ENCODE data around the gene KIRREL3.
"Not testable (repeated sequence)": the region's sequence is repeated elsewhere in the genome, so short reads cannot be mapped to it uniquely, and the experiment has no call there.

KIRREL3 gene

GRCh38 chr11:126396965-126397364, 603.6 kb downstream of the KIRREL3 start:
- no peak overlapping the region for H3K4me3 Mint-ChIP-seq
- H3K9me3 Mint-ChIP-seq = no peaks in the 10 kb centered on the region
- peaks cover 3% of the 10 kb centered on the region for H3K4me1 Mint-ChIP-seq
- DNase-seq = no peak
- H3K27ac Mint-ChIP-seq = no peak overlapping the region
- CTCF ChIA-PET = no interaction called here
- H3K27me3 Mint-ChIP-seq = peaks cover 4% of the 10 kb centered on the region
- H3K36me3 Mint-ChIP-seq = no peaks in the 10 kb centered on the region

GRCh38 chr11:126396266-126396665, 604.3 kb downstream of the KIRREL3 start:
- H3K4me1 Mint-ChIP-seq, H3K4me3 Mint-ChIP-seq, H3K27ac Mint-ChIP-seq, H3K27me3 Mint-ChIP-seq, H3K36me3 Mint-ChIP-seq, DNase-seq, H3K9me3 Mint-ChIP-seq, CTCF ChIA-PET: not testable (repeated sequence)

GRCh38 chr11:126395784-126396183, 604.8 kb downstream of the KIRREL3 start:
- H3K4me3 Mint-ChIP-seq, CTCF ChIA-PET, DNase-seq, H3K27ac Mint-ChIP-seq, H3K36me3 Mint-ChIP-seq, H3K27me3 Mint-ChIP-seq, H3K9me3 Mint-ChIP-seq, H3K4me1 Mint-ChIP-seq: not testable (repeated sequence)

- H3K4me3 Mint-ChIP-seq, H3K4me1 Mint-ChIP-seq, CTCF ChIA-PET, DNase-seq, H3K36me3 Mint-ChIP-seq, H3K9me3 Mint-ChIP-seq, H3K27me3 Mint-ChIP-seq, H3K27ac Mint-ChIP-seq: not testable (repeated sequence)
Measured at GRCh38 chr11:126394634-126395072, 605.9 kb downstream of the KIRREL3 start.

GRCh38 chr11:126394036-126394435, 606.5 kb downstream of the KIRREL3 start:
- H3K36me3 Mint-ChIP-seq = no peaks in the 10 kb centered on the region
- H3K27ac Mint-ChIP-seq = no peak overlapping the region
- CTCF ChIA-PET = no interaction called here
- DNase-seq = no peak
- no peak overlapping the region for H3K4me3 Mint-ChIP-seq
- no peaks in the 10 kb centered on the region for H3K9me3 Mint-ChIP-seq
- H3K27me3 Mint-ChIP-seq = no peaks in the 10 kb centered on the region
- peaks cover 3% of the 10 kb centered on the region for H3K4me1 Mint-ChIP-seq

GRCh38 chr11:126393143-126393542, 607.4 kb downstream of the KIRREL3 start:
- no peaks in the 10 kb centered on the region for H3K36me3 Mint-ChIP-seq
- H3K4me3 Mint-ChIP-seq = no peak overlapping the region
- DNase-seq = no peak
- peaks cover 3% of the 10 kb centered on the region for H3K4me1 Mint-ChIP-seq
- H3K27me3 Mint-ChIP-seq = no peaks in the 10 kb centered on the region
- no peaks in the 10 kb centered on the region for H3K9me3 Mint-ChIP-seq
- H3K27ac Mint-ChIP-seq = no peak overlapping the region
- CTCF ChIA-PET = no interaction called here

- Mint-ChIP-seq H3K4me1 (peaks cover 3% of the 10 kb centered on the region), H3K36me3 (no peaks in the 10 kb centered on the region), H3K9me3 (no peaks in the 10 kb centered on the region), H3K27ac (no peak overlapping the region), H3K4me3 (no peak overlapping the region), H3K27me3 (no peaks in the 10 kb centered on the region)
- CTCF ChIA-PET = interaction anchor here (0.6 to 1.0 kb wide), 4 partner anchors 13 to 88 kb away, joined by 3 to 5 read pairs (median 3); no protein-coding TSS in a partner anchor
- no peak for DNase-seq
Measured at GRCh38 chr11:126392633-126393013, 607.9 kb downstream of the KIRREL3 start.

- Mint-ChIP-seq H3K36me3 (no peaks in the 10 kb centered on the region), H3K27me3 (no peaks in the 10 kb centered on the region), H3K4me3 (no peak overlapping the region), H3K27ac (no peak overlapping the region), H3K9me3 (no peaks in the 10 kb centered on the region), H3K4me1 (peaks cover 3% of the 10 kb centered on the region)
- DNase-seq = no peak
- CTCF ChIA-PET = interaction anchor here (0.6 to 1.0 kb wide), 4 partner anchors 14 to 89 kb away, joined by 3 to 5 read pairs (median 3); no protein-coding TSS in a partner anchor
Measured at GRCh38 chr11:126391970-126392632, 608.5 kb downstream of the KIRREL3 start.

GRCh38 chr11:126391286-126391954, 609.1 kb downstream of the KIRREL3 start:
- H3K27ac Mint-ChIP-seq = no peak overlapping the region
- no peaks in the 10 kb centered on the region for H3K9me3 Mint-ChIP-seq
- H3K4me3 Mint-ChIP-seq = no peak overlapping the region
- H3K36me3 Mint-ChIP-seq = no peaks in the 10 kb centered on the region
- no peak for DNase-seq
- no peaks in the 10 kb centered on the region for H3K27me3 Mint-ChIP-seq
- H3K4me1 Mint-ChIP-seq = peaks cover 3% of the 10 kb centered on the region
- CTCF ChIA-PET = no interaction called here

- CTCF ChIA-PET = no interaction called here
- no peak for DNase-seq
- Mint-ChIP-seq H3K9me3 (no peaks in the 10 kb centered on the region), H3K27ac (no peak overlapping the region), H3K36me3 (no peaks in the 10 kb centered on the region), H3K4me3 (no peak overlapping the region), H3K27me3 (no peaks in the 10 kb centered on the region), H3K4me1 (peaks cover 3% of the 10 kb centered on the region)
Measured at GRCh38 chr11:126390272-126390867, 610.2 kb downstream of the KIRREL3 start.

- CTCF ChIA-PET = no interaction called here
- DNase-seq = no peak
- no peaks in the 10 kb centered on the region for H3K36me3 Mint-ChIP-seq
- no peak overlapping the region for H3K4me3 Mint-ChIP-seq
- no peaks in the 10 kb centered on the region for H3K9me3 Mint-ChIP-seq
- H3K27ac Mint-ChIP-seq = no peak overlapping the region
- H3K4me1 Mint-ChIP-seq = peaks cover 3% of the 10 kb centered on the region
- no peaks in the 10 kb centered on the region for H3K27me3 Mint-ChIP-seq
Measured at GRCh38 chr11:126387857-126388256, 612.7 kb downstream of the KIRREL3 start.

- H3K9me3 Mint-ChIP-seq, H3K27ac Mint-ChIP-seq, DNase-seq, H3K4me3 Mint-ChIP-seq, H3K27me3 Mint-ChIP-seq, H3K36me3 Mint-ChIP-seq, H3K4me1 Mint-ChIP-seq, CTCF ChIA-PET: not testable (repeated sequence)
Measured at GRCh38 chr11:126386729-126387071, 613.9 kb downstream of the KIRREL3 start.

- Mint-ChIP-seq H3K27me3 (no peaks in the 10 kb centered on the region), H3K4me1 (no peaks in the 10 kb centered on the region), H3K27ac (no peak overlapping the region)
Measured at GRCh38 chr11:126385991-126386728, 614.4 kb downstream of the KIRREL3 start.

GRCh38 chr11:126384449-126385070, 616.0 kb downstream of the KIRREL3 start:
- H3K27ac Mint-ChIP-seq = no peak overlapping the region
- no peaks in the 10 kb centered on the region for H3K36me3 Mint-ChIP-seq
- no peak for DNase-seq
- H3K27me3 Mint-ChIP-seq = no peaks in the 10 kb centered on the region
- H3K4me3 Mint-ChIP-seq = no peak overlapping the region
- H3K9me3 Mint-ChIP-seq = no peaks in the 10 kb centered on the region
- CTCF ChIA-PET = no interaction called here
- no peaks in the 10 kb centered on the region for H3K4me1 Mint-ChIP-seq

More at GRCh38 chr11:126385991-126386728, 614.4 kb downstream of the KIRREL3 start:
- Mint-ChIP-seq H3K9me3 (no peaks in the 10 kb centered on the region), H3K36me3 (no peaks in the 10 kb centered on the region), H3K4me3 (no peak overlapping the region)
- CTCF ChIA-PET = no interaction called here
- DNase-seq = no peak

Data from activated naive CD4-positive, alpha-beta T cell treated with anti-CD3 and anti-CD28 coated beads, Interleukin-2, amount 10 ng/mL, durations not matched to agents 7 days and 5 days (primary cell).